Lower lobe of right lung (tissue), 2 donors: Measurements from ENCODE around the gene SEC61B. TPM values are rescaled to one million over a fixed set of nuclear protein-coding genes. Genes with fewer than 3 reads are reported as not detected.

Experiments
- ATAC-seq, 2 donors: fragments of 200-7000 bp; cut with Tn5 transposase; one replicate each; pipeline ENCODE4 v1.9.1; 2020 to 2022; ENCODE audit warnings: mild to moderate bottlenecking in 2 of 2, moderate library complexity in 2 of 2
- DNase-seq: peaks from one replicate; pipeline ENCODE4 v3.0.0-alpha.2; 2020
- H3K27ac ChIP-seq: fragments of 200-600 bp; one replicate; pipeline ENCODE4 v1.8.0; 2022
- H3K27me3 ChIP-seq: fragments of 200-600 bp; one replicate; pipeline ENCODE4 v1.8.0; 2022; ENCODE audit warnings: low read depth
- H3K36me3 ChIP-seq: fragments of 200-600 bp; one replicate; pipeline ENCODE4 v1.8.0; 2022; ENCODE audit warnings: mild to moderate bottlenecking
- H3K4me1 ChIP-seq: fragments of 200-600 bp; one replicate; pipeline ENCODE4 v1.8.0; 2022
- H3K4me3 ChIP-seq: fragments of 200-600 bp; one replicate; pipeline ENCODE4 v1.8.0; 2022; ENCODE audit warnings: mild to moderate bottlenecking
- H3K9me3 ChIP-seq: fragments of 200-600 bp; one replicate; pipeline ENCODE4 v1.8.0; 2022
- CTCF ChIP-seq: fragments of 200-600 bp; IDR thresholded peaks from one replicate; pipeline ENCODE4 v1.8.0; 2022; ENCODE audit warnings: antibody characterized with exemption, mild to moderate bottlenecking
- intact Hi-C: fragments of 100-400 bp; cut with DNase I; formaldehyde crosslinking; loops from one replicate; pipeline ENCODE4 v1.11.0; 2022
- total RNA-seq: library from RNA; stranded (reverse); fragmentation: NEBNext Ultra II Directional; extraction: Animal tissue kit (Norgen Biotek cat#: 25700); gene quantifications from one replicate; pipeline ENCODE4 v1.2.1, GENCODE V29; 2021
- donor health status: DM: no; HTN: yes; CAD: no; lungs with severe emphysema.

The SEC61B gene
- total RNA-seq, 1 donor from 2014 or later: 111 TPM

- DNase-seq (no peak), ATAC-seq (no peak)
- no peaks in the 10 kb centered on the region for H3K36me3 ChIP-seq
- no peaks in the 10 kb centered on the region for H3K9me3 ChIP-seq
- intact Hi-C loops: no loop called here
- peaks cover 2% of the 10 kb centered on the region for H3K4me1 ChIP-seq
- TF ChIP-seq CTCF: no peak
- no peak overlapping the region for H3K27ac ChIP-seq
- H3K27me3 ChIP-seq: no peaks in the 10 kb centered on the region
- no peak overlapping the region for H3K4me3 ChIP-seq
Measured at GRCh38 chr9:99178912-99179872, 42.9 kb upstream of the SEC61B start.

GRCh38 chr9:99180199-99180598 lies 41.9 kb upstream of the SEC61B start:
- H3K4me1 ChIP-seq: peaks cover 12% of the 10 kb centered on the region
- H3K27me3 ChIP-seq: no peaks in the 10 kb centered on the region
- no peak for ATAC-seq
- H3K27ac ChIP-seq: no peak overlapping the region
- H3K9me3 ChIP-seq: no peaks in the 10 kb centered on the region
- TF ChIP-seq CTCF: no peak
- no peak overlapping the region for H3K4me3 ChIP-seq
- intact Hi-C loops: no loop called here
- H3K36me3 ChIP-seq: no peaks in the 10 kb centered on the region
- DNase-seq: no peak

GRCh38 chr9:99180662-99181061 lies 41.4 kb upstream of the SEC61B start:
- ATAC-seq (no peak), DNase-seq (no peak)
- no peaks in the 10 kb centered on the region for H3K9me3 ChIP-seq
- intact Hi-C loops: no loop called here
- no peaks in the 10 kb centered on the region for H3K36me3 ChIP-seq
- TF ChIP-seq CTCF: no peak
- peaks cover 13% of the 10 kb centered on the region for H3K4me1 ChIP-seq
- H3K4me3 ChIP-seq: no peak overlapping the region
- H3K27me3 ChIP-seq: no peaks in the 10 kb centered on the region
- H3K27ac ChIP-seq: no peak overlapping the region

- no peak overlapping the region for H3K4me3 ChIP-seq
- no peaks in the 10 kb centered on the region for H3K9me3 ChIP-seq
- TF ChIP-seq CTCF: no peak
- H3K4me1 ChIP-seq: peaks cover 13% of the 10 kb centered on the region
- H3K27ac ChIP-seq: no peak overlapping the region
- intact Hi-C loops: no loop called here
- no peaks in the 10 kb centered on the region for H3K36me3 ChIP-seq
- ATAC-seq: no peak
- H3K27me3 ChIP-seq: no peaks in the 10 kb centered on the region
- no peak for DNase-seq
Measured at GRCh38 chr9:99181206-99181605, 40.9 kb upstream of the SEC61B start.

- H3K27me3 ChIP-seq: no peaks in the 10 kb centered on the region
- ATAC-seq: no peak
- no peak for TF ChIP-seq CTCF
- intact Hi-C loops: no loop called here
- H3K36me3 ChIP-seq: no peaks in the 10 kb centered on the region
- no peaks in the 10 kb centered on the region for H3K9me3 ChIP-seq
- DNase-seq: no peak
- H3K4me3 ChIP-seq: no peak overlapping the region
- peaks cover 13% of the 10 kb centered on the region for H3K4me1 ChIP-seq
- H3K27ac ChIP-seq: no peak overlapping the region
Measured at GRCh38 chr9:99181621-99182020, 40.5 kb upstream of the SEC61B start.
